Epithelial cell of prostate (primary cell): Measurements from ENCODE around the gene IRF2.
"Not testable (repeated sequence)": the region's sequence is repeated elsewhere in the genome, so short reads cannot be mapped to it uniquely, and the experiment has no call there.

Experiments used
- DNase-seq: peaks from one replicate; pipeline ENCODE4 v3.0.0-alpha.2; 2011; ENCODE audit warnings: low read depth, low spot score
- H3K27ac ChIP-seq: fragments of 450-650 bp; 2 replicates; pipeline ENCODE4 v1.5.1; 2017; ENCODE audit warnings: mild to moderate bottlenecking

Gene IRF2

GRCh38 chr4:184339398-184340193, 134.8 kb downstream of the IRF2 start:
- not testable (repeated sequence) for DNase-seq, H3K27ac ChIP-seq

GRCh38 chr4:184337907-184338306, 136.4 kb downstream of the IRF2 start:
- no peak for DNase-seq
- no peak overlapping the region for H3K27ac ChIP-seq
